ENCODE data around the gene EMD. TPM values are rescaled to one million over a fixed set of nuclear protein-coding genes. Genes with fewer than 3 reads are reported as not detected.

The EMD gene
- total RNA-seq, 1 donor from 2014 or later: 42.5 TPM

DNA sequence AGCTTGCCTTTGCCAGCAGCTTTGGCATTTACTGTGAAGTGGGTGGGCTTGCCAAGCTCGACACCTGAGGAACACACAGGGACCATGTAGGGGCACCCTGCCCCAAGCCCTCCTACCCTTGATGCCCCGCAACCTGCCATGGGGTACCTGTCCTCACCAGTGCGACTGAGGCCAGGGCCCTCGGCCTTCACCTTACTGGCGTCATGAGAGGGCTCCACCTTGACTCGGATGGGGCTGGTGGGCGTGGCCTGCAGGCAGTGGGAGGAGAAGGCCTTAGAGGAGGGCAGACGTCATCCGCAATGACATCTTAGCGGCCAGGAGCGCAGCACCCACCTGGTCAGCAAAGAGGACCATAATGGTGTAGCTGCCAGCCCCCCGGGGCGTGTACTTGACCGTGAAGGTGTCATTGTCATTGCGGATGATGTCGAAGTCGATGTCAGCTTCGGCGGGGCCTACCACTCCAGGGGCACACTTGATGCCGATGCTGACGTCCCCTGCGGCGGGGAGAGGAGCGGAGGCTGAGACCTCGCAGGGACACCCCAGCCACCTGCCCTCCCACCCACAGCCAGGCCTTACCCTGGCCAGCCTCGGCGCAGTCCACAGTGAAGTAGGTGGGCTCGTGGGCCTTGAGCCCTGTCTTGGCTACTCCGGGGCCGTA is 16.9 kb upstream of the EMD start:
- H3K9me3 Mint-ChIP-seq (ENCODE audit: low read depth): peaks cover 3% of the 10 kb centered on the region
- H3K4me3 Mint-ChIP-seq (ENCODE audit: low read depth): no peak overlapping the region

DNA sequence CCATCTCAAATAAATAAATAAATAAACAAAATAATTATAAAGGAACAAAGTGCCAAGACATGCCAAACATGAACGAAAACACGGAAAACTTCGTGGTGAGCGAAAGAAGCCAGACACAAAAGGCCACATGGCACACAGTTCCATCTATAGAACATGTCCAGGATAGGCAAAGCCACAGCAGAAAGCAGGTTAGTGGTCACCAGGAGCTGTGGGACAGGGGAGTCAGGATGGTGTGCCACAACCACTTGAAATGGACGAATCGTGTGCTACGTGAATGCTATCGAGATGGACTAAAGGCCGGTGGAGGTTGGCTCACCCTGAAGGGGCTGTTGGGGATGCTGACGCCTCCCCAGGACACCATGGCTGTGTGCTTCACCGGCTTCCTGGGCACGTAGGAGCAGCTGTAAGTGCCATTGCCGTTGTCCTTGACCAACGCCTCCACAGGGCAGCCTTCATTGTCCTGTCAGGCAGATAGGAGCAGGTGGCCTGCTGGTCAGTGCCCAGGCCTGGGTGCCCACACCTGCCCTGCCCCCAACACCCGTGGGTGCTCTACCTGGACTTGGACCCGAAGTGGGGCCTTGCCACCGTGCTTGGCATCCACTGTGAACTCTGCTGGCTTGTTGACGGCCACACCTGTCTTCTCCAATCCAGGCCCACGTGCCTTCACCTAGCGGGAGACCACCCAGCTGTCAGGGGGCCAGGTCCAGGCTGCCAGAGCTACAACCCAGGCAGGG is 15.2 kb upstream of the EMD start:
- DNase-seq (ENCODE audit: low spot score, unreplicated experiment): no peak
- no peak overlapping the region for H3K4me3 Mint-ChIP-seq (ENCODE audit: low read depth)
- peaks cover 4% of the 10 kb centered on the region for H3K36me3 Mint-ChIP-seq (ENCODE audit: insufficient read depth)
- peak overlapping the region; percentile 52 for H3K27ac Mint-ChIP-seq
- no peaks in the 10 kb centered on the region for H3K9me3 Mint-ChIP-seq (ENCODE audit: low read depth)
- H3K27me3 Mint-ChIP-seq: no peaks in the 10 kb centered on the region
- peaks cover 2% of the 10 kb centered on the region for H3K4me1 Mint-ChIP-seq (ENCODE audit: low read depth)
- no peak for TF ChIP-seq CTCF (IDR thresholded peaks at IDR 0.05; ENCODE audit: unreplicated experiment)

More for the DNA sequence above, 16.9 kb upstream of the EMD start:
- H3K36me3 Mint-ChIP-seq (ENCODE audit: insufficient read depth): peaks cover 4% of the 10 kb centered on the region
- H3K4me1 Mint-ChIP-seq (ENCODE audit: low read depth): no peaks in the 10 kb centered on the region
- H3K27me3 Mint-ChIP-seq: no peaks in the 10 kb centered on the region
- H3K27ac Mint-ChIP-seq: no peak overlapping the region
- no peak for DNase-seq (ENCODE audit: low spot score, unreplicated experiment)
- no peak for TF ChIP-seq CTCF (IDR thresholded peaks at IDR 0.05; ENCODE audit: unreplicated experiment)

- H3K27me3 Mint-ChIP-seq: no peaks in the 10 kb centered on the region
- no peaks in the 10 kb centered on the region for H3K9me3 Mint-ChIP-seq (ENCODE audit: low read depth)
- no peak for DNase-seq (ENCODE audit: low spot score, unreplicated experiment)
Observed at GRCh38 chrX:154365052-154365600, 14.0 kb upstream of the EMD start.

GRCh38 chrX:154365997-154366665 is 13.0 kb upstream of the EMD start:
- no peaks in the 10 kb centered on the region for H3K27me3 Mint-ChIP-seq
- no peak for TF ChIP-seq CTCF (IDR thresholded peaks at IDR 0.05; ENCODE audit: unreplicated experiment)
- H3K27ac Mint-ChIP-seq: no peak overlapping the region
- no peak for DNase-seq (ENCODE audit: low spot score, unreplicated experiment)
- no peaks in the 10 kb centered on the region for H3K9me3 Mint-ChIP-seq (ENCODE audit: low read depth)
- peaks cover 4% of the 10 kb centered on the region for H3K36me3 Mint-ChIP-seq (ENCODE audit: insufficient read depth)
- H3K4me1 Mint-ChIP-seq (ENCODE audit: low read depth): peaks cover 2% of the 10 kb centered on the region
- H3K4me3 Mint-ChIP-seq (ENCODE audit: low read depth): no peak overlapping the region

More at GRCh38 chrX:154365052-154365600, 14.0 kb upstream of the EMD start:
- Mint-ChIP-seq H3K27ac (peak overlapping the region; percentile 82), H3K36me3 (ENCODE audit: insufficient read depth) (peaks cover 4% of the 10 kb centered on the region), H3K4me1 (ENCODE audit: low read depth) (peaks cover 2% of the 10 kb centered on the region), H3K4me3 (ENCODE audit: low read depth) (no peak overlapping the region)
- TF ChIP-seq CTCF (IDR thresholded peaks at IDR 0.05; ENCODE audit: unreplicated experiment): no peak

GRCh38 chrX:154366666-154367055 is 12.4 kb upstream of the EMD start:
- Mint-ChIP-seq H3K27ac (peak overlapping the region; percentile 84), H3K9me3 (ENCODE audit: low read depth) (no peaks in the 10 kb centered on the region), H3K36me3 (ENCODE audit: insufficient read depth) (peaks cover 4% of the 10 kb centered on the region), H3K27me3 (no peaks in the 10 kb centered on the region), H3K4me1 (ENCODE audit: low read depth) (peaks cover 2% of the 10 kb centered on the region), H3K4me3 (ENCODE audit: low read depth) (no peak overlapping the region)
- DNase-seq (ENCODE audit: low spot score, unreplicated experiment): no peak
- no peak for TF ChIP-seq CTCF (IDR thresholded peaks at IDR 0.05; ENCODE audit: unreplicated experiment)

Data from progenitor cell of endocrine pancreas (in vitro differentiated cells).